H9 (cell line): ENCODE results near the gene TMEM183A. TPM values are rescaled to one million over a fixed set of nuclear protein-coding genes. Genes with fewer than 3 reads are reported as not detected.
A peak's percentile ranks its signal among the peaks of the same experiment; 100 is the strongest.

ENCODE experiments used
- DNase-seq: peaks from one replicate; pipeline ENCODE4 v3.0.0-alpha.2; 2017
- H2AFZ ChIP-seq: one replicate; pipeline ENCODE4 v1.6.1; 2013; ENCODE audit warnings: mild to moderate bottlenecking, low read length, control low read depth, moderate library complexity
- H2AK5ac ChIP-seq: 2 replicates; pipeline ENCODE4 v1.6.1; 2013; ENCODE audit warnings: low read length, control low read depth, mixed read lengths; ENCODE audit not compliant: insufficient read length
- H2BK120ac ChIP-seq: one replicate; pipeline ENCODE4 v1.6.1; 2013; ENCODE audit warnings: low read depth, mild to moderate bottlenecking, low read length, control low read depth, inconsistent platforms; ENCODE audit not compliant: poor library complexity, severe bottlenecking
- H2BK12ac ChIP-seq: 2 replicates; pipeline ENCODE4 v1.6.1; 2013; ENCODE audit warnings: low read length, control low read depth, mixed read lengths, low read depth; ENCODE audit not compliant: insufficient read length
- H2BK15ac ChIP-seq: 2 replicates; pipeline ENCODE4 v1.6.1; 2013; ENCODE audit warnings: low read depth, low read length, control low read depth
- H2BK20ac ChIP-seq: one replicate; pipeline ENCODE4 v1.6.1; 2013; ENCODE audit warnings: low read depth, mild to moderate bottlenecking, low read length, control low read depth, inconsistent platforms; ENCODE audit not compliant: poor library complexity, severe bottlenecking
- H2BK5ac ChIP-seq: 2 replicates; pipeline ENCODE4 v1.6.1; 2013; ENCODE audit warnings: low read length, control low read depth, mixed read lengths; ENCODE audit not compliant: insufficient read length
- H3K14ac ChIP-seq: 2 replicates; pipeline ENCODE4 v1.6.1; 2013; ENCODE audit warnings: low read length, control low read depth; ENCODE audit not compliant: insufficient read depth
- H3K18ac ChIP-seq: 2 replicates; pipeline ENCODE4 v1.6.1; 2013; ENCODE audit warnings: low read depth, mild to moderate bottlenecking, mixed read lengths, low read length, control low read depth; ENCODE audit not compliant: insufficient read length
- H3K23ac ChIP-seq: 2 replicates; pipeline ENCODE4 v1.6.1; 2013; ENCODE audit warnings: low read length, control low read depth, mixed read lengths, low read depth; ENCODE audit not compliant: insufficient read length
- H3K23me2 ChIP-seq: 2 replicates; pipeline ENCODE4 v1.6.1; 2013; ENCODE audit warnings: low read depth, mild to moderate bottlenecking, mixed read lengths, low read length, control low read depth; ENCODE audit not compliant: insufficient read length, poor library complexity, severe bottlenecking
- H3K27ac ChIP-seq: 2 replicates; pipeline ENCODE4 v1.5.1; 2013; ENCODE audit warnings: low read length, control low read depth, mixed read lengths, low read depth; ENCODE audit not compliant: insufficient read length
- H3K27me3 ChIP-seq: 2 replicates; pipeline ENCODE4 v1.6.1; 2013; ENCODE audit warnings: low read length, control low read depth, inconsistent platforms; ENCODE audit not compliant: insufficient read depth
- H3K4ac ChIP-seq: 2 replicates; pipeline ENCODE4 v1.6.1; 2013; ENCODE audit warnings: low read depth, mild to moderate bottlenecking, control low read depth, inconsistent platforms, low read length, moderate library complexity
- H3K4me1 ChIP-seq: 2 replicates; pipeline ENCODE4 v1.6.1; 2013; ENCODE audit warnings: low read length, control low read depth, inconsistent platforms; ENCODE audit not compliant: insufficient read depth
- H3K4me2 ChIP-seq: 2 replicates; pipeline ENCODE4 v1.6.1; 2013; ENCODE audit warnings: low read length, control low read depth, mixed read lengths; ENCODE audit not compliant: insufficient read length, insufficient read depth
- H3K56ac ChIP-seq: 2 replicates; pipeline ENCODE4 v1.6.1; 2013; ENCODE audit warnings: low read depth, mild to moderate bottlenecking, mixed read lengths, low read length, control low read depth; ENCODE audit not compliant: insufficient read length
- H3K79me1 ChIP-seq: 2 replicates; pipeline ENCODE4 v1.6.1; 2013; ENCODE audit warnings: low read depth, mild to moderate bottlenecking, moderate library complexity, low read length, control low read depth, inconsistent platforms; ENCODE audit not compliant: insufficient read depth, poor library complexity, severe bottlenecking
- H3K79me2 ChIP-seq: 2 replicates; pipeline ENCODE4 v1.6.1; 2013; ENCODE audit warnings: low read length, control low read depth, inconsistent platforms; ENCODE audit not compliant: insufficient read depth
- H3K9ac ChIP-seq: 2 replicates; pipeline ENCODE4 v1.6.1; 2013; ENCODE audit warnings: low read length, control low read depth, mixed read lengths; ENCODE audit not compliant: insufficient read length; ENCODE audit errors: extremely low read depth
- H3K9me3 ChIP-seq: one replicate; pipeline ENCODE4 v1.6.1; 2013; ENCODE audit warnings: low read depth, low read length, inconsistent platforms; ENCODE audit not compliant: control insufficient read depth
- H3T11ph ChIP-seq: one replicate; pipeline ENCODE4 v1.6.1; 2013; ENCODE audit warnings: mild to moderate bottlenecking, low read length, control low read depth, inconsistent platforms
- H4K20me1 ChIP-seq: one replicate; pipeline ENCODE4 v1.6.1; 2013; ENCODE audit not compliant: control insufficient read depth, insufficient read length, insufficient read depth
- H4K5ac ChIP-seq: 2 replicates; pipeline ENCODE4 v1.6.1; 2013; ENCODE audit warnings: low read depth, mild to moderate bottlenecking, mixed read lengths, low read length, control low read depth; ENCODE audit not compliant: insufficient read length
- H4K8ac ChIP-seq: replicated peaks from 2 replicates; pipeline ENCODE4 v1.6.1; 2013; ENCODE audit warnings: low read length, control low read depth, mixed read lengths, low read depth; ENCODE audit not compliant: insufficient read length
- H4K91ac ChIP-seq: 2 replicates; pipeline ENCODE4 v1.6.1; 2013; ENCODE audit warnings: low read depth, mild to moderate bottlenecking, moderate library complexity, mixed read lengths, low read length, control low read depth; ENCODE audit not compliant: insufficient read length
- H3K27ac Mint-ChIP-seq, 3 experiments: 2 replicates in 2 of 3; 3 replicates in 1 of 3; pipeline ENCODE4 v1.8.0; 2020 to 2021; ENCODE audit warnings: mixed read lengths in 3 of 3, mild to moderate bottlenecking in 1 of 3, moderate library complexity in 1 of 3
- H3K27me3 Mint-ChIP-seq: 2 replicates; pipeline ENCODE4 v1.8.0; 2021; ENCODE audit warnings: low read depth, mild to moderate bottlenecking, moderate library complexity, mixed read lengths
- H3K36me3 Mint-ChIP-seq, 3 experiments: 2 replicates in 2 of 3; 3 replicates in 1 of 3; pipeline ENCODE4 v1.8.0; 2020 to 2021; ENCODE audit warnings: low read depth in 3 of 3, mixed read lengths in 3 of 3; ENCODE audit not compliant: insufficient read depth in 1 of 3
- H3K4me1 Mint-ChIP-seq, 2 experiments: 2 replicates each; pipeline ENCODE4 v1.8.0; 2020; ENCODE audit warnings: mixed read lengths in 2 of 2
- H3K4me3 Mint-ChIP-seq, 2 experiments: 2 replicates in 1 of 2; 3 replicates in 1 of 2; pipeline ENCODE4 v1.8.0; 2020 to 2021; ENCODE audit warnings: mild to moderate bottlenecking in 2 of 2, mixed read lengths in 2 of 2, moderate library complexity in 1 of 2
- H3K9me3 Mint-ChIP-seq, 2 experiments: 2 replicates in 1 of 2; 3 replicates in 1 of 2; pipeline ENCODE4 v1.8.0; 2020; ENCODE audit warnings: mild to moderate bottlenecking in 2 of 2, mixed read lengths in 2 of 2, moderate library complexity in 1 of 2
- CTCF ChIP-seq: fragments of 200-600 bp; sonication (generic); conservative IDR thresholded peaks from 3 replicates; pipeline ENCODE4 v1.8.0; 2021; ENCODE audit warnings: antibody characterized with exemption, mild to moderate bottlenecking
- WGBS: extraction: QIAGEN DNeasy Blood & Tissue Kit; methylation state at CpG from one replicate; pipeline ENCODE4 v1.1.7; 2013; ENCODE audit warnings: missing lambda C conversion rate, low lambda C conversion rate, mixed read lengths; ENCODE audit not compliant: insufficient read length; ENCODE audit errors: extremely low coverage; 5-methylcytosine and 5-hydroxymethylcytosine counted together
- total RNA-seq: library from RNA; stranded (reverse); gene quantifications from 2 replicates; pipeline ENCODE4 v1.2.1, GENCODE V29; 2021

Gene TMEM183A
- total RNA-seq, 1 experiment from 2014 or later, result 93.4 TPM

- Mint-ChIP-seq H3K36me3 (peaks cover 0 to 5% (median 0%) of the 10 kb centered on the region in 3 experiments; a peak in 3 of 7 replicates), H3K27ac (no peak overlapping the region), H3K4me1 (peaks cover 16 to 19% of the 10 kb centered on the region in 2 experiments), H3K4me3 (peak overlapping the region in 1 of 2 experiments; percentile 91; a peak in 2 of 5 replicates), H3K9me3 (no peaks in the 10 kb centered on the region; a peak in 1 of 5 replicates), H3K27me3 (peaks cover 20% of the 10 kb centered on the region)
- H3K9me3 ChIP-seq, result no peaks in the 10 kb centered on the region
- no peak for TF ChIP-seq CTCF
- H3K4me1 ChIP-seq, result no peaks in the 10 kb centered on the region
- H3K27me3 ChIP-seq, result no peaks in the 10 kb centered on the region
- no peak overlapping the region for H3T11ph ChIP-seq
- H2BK20ac ChIP-seq, result no peak overlapping the region
- no peak overlapping the region for H3K9ac ChIP-seq
- no peak overlapping the region for H2BK120ac ChIP-seq
- H2BK15ac ChIP-seq, result no peak overlapping the region
- H3K79me1 ChIP-seq, result no peaks in the 10 kb centered on the region
- DNase-seq, result no peak
- WGBS, result no CpG with 5 or more reads among the region's 3 CpGs
- no peak overlapping the region for H2AFZ ChIP-seq
- H2BK12ac ChIP-seq, result no peak overlapping the region
- H2AK5ac ChIP-seq, result no peak overlapping the region
- peaks cover 6% of the 10 kb centered on the region for H3K23me2 ChIP-seq
- no peak overlapping the region for H4K91ac ChIP-seq
- no peak overlapping the region for H3K14ac ChIP-seq
- no peak overlapping the region for H4K8ac ChIP-seq
- H3K4ac ChIP-seq, result no peak overlapping the region
- H3K4me2 ChIP-seq, result peak overlapping the region; percentile 75
- H4K5ac ChIP-seq, result no peak overlapping the region
- H3K23ac ChIP-seq, result no peak overlapping the region
- H3K27ac ChIP-seq, result no peak overlapping the region
- H2BK5ac ChIP-seq, result no peak overlapping the region
- H3K18ac ChIP-seq, result no peak overlapping the region
- H3K56ac ChIP-seq, result no peak overlapping the region
- no peaks in the 10 kb centered on the region for H4K20me1 ChIP-seq
- H3K79me2 ChIP-seq, result no peaks in the 10 kb centered on the region
Measured at GRCh38 chr1:202968351-202968750, 38.8 kb upstream of the TMEM183A start.
